Mesenteric fat pad (tissue), 1 donor: ENCODE data around the gene RASGEF1C. TPM values are rescaled to one million over a fixed set of nuclear protein-coding genes. Genes with fewer than 3 reads are reported as not detected.

Experiments
- DNase-seq: peaks from one replicate; pipeline ENCODE4 v3.0.0-alpha.2; 2020; ENCODE audit warnings: low spot score
- long read RNA-seq: library from polyadenylated mRNA; unstranded; transcript quantifications from one replicate; pipeline ENCODE4 v2.0.0, GENCODE V29; 2020
- total RNA-seq: library from RNA; stranded (reverse); fragmentation: NEBNext Ultra II Directional; extraction: Animal tissue kit (Norgen Biotek cat#: 25700); gene quantifications from one replicate; pipeline ENCODE4 v1.2.1, GENCODE V29; 2021
- donor health status: DM: yes; HTN: yes; CAD: no.

The RASGEF1C gene
- total RNA-seq, result not detected
- long read RNA-seq, result 0 reads

DNA sequence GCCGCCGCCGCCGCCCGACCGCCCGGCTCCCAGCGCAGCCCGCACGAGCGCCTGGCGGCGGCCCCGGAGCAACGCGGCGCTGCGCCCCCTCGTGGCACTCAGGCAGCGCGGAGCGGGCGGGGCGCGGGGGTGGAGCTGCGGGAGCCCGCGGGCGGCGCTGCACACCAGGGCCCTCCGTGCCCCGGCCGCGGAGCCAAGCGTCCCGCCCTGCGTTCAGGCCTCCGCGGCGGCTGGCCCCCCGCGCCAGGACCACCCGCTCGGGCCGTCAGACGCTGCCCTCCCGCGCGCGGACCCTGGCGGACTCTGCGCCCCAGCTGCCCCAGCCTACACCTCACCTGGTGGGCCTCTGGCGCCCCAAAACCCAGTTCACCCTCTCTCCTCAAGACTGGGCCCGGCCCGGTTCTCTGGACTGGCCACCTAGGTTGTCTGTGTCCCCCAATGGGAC lies at the start of gene RASGEF1C:
RASGEF1C (minus strand) TSS at position 75 of the 445 bp plus-strand sequence. CDS start 71,159 bp downstream, outside the sequence.
- DNase-seq, result no peak

DNA sequence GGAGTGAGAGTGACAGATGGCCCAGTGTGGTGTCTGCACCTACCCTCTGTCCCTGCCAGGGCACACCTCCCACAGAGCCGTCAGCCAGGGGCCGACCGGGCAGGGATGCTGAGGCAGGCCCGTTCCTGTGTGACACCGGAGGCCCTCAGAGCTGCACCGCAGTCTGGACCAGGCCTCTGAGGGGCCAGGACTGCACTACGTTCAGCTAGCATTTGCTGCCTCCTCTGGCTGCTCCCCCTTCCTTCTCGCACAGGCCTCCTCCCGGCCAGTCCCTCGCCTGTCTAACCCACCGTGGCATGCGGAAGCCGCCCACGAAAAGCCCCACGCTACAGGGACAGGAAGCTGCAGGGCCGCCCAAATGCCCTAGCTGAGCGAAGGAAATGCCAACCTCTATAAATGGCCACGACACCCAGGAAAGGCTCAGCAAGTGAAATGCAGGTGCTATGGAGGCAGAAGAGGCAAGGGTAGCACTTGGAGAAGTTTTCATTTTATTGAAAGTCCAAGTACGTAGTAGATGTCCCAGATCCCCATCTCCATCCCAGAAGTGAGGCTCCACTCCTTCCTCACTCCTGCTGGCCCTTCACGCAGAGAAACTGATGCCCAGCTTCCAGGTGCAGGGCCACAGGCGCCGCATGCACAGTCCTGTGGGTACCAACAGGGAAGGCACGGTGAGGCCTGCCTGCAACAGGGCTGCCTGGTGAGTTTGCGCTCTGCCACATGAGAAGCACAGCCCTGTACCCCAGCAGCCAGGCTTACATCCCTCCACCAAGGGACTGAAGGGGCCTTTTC lies 44.2 kb upstream of the RASGEF1C start:
- DNase-seq, result no peak

GRCh38 chr5:180251887-180252286 lies 42.9 kb upstream of the RASGEF1C start:
- DNase-seq, result no peak

DNA sequence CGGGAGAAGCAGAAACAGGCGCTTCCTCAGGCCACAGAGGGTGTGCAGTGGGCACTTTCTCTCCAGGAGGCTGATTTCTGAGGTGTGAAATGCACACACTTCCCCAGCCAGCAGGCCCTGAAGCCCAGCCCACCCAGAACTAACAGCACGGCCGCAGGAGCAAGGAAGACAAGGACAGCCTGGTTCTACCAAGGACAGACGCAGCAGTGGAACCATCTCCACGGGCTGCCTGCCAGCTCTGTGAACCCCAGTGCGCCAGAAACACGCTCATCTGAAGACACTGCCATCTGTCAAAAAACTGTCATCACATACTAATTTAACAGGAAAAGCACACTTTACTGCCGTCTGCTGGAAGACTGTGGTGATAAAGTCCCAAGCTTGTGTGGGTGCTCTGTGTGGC lies 42.1 kb upstream of the RASGEF1C start:
- DNase-seq, result no peak

DNA sequence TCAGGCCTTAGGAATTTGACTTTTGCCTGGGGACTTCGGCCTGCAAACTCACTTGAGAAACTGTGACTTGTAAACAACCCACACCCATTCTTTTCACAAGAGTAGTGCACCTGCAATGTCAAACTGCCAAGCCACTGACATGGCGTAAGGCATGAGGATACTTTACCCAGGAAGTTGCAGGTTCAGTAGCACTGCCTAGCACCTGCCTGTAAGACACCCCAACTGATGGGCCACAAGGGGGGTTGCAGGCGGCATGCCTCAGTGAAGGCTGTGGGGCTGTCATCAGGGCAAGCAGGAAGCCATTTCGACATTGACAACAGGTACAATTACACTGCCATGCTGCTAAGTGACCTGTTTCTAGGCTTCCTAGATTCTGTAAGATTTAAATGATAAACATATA lies 41.3 kb upstream of the RASGEF1C start:
- DNase-seq, result peak; percentile 39

DNA sequence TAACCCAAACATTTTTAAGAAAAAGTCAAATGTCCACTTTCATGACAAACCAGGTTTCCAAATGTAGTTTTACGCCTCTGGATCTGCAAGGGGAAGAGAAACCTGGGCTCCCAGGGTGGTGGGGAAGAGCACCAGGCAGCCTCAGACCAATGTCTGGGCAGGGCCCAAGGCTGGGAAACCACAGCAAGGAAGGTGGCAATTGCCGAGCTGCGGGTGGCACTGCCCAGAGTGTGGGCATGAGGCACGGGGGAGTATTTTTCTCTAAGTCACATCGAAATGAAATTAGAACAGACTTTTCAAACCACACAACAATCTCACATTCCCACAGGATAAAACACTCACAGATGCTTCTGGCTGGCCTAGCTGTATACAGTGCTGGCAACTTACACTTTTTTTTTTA lies 32.6 kb upstream of the RASGEF1C start:
- no peak for DNase-seq

DNA sequence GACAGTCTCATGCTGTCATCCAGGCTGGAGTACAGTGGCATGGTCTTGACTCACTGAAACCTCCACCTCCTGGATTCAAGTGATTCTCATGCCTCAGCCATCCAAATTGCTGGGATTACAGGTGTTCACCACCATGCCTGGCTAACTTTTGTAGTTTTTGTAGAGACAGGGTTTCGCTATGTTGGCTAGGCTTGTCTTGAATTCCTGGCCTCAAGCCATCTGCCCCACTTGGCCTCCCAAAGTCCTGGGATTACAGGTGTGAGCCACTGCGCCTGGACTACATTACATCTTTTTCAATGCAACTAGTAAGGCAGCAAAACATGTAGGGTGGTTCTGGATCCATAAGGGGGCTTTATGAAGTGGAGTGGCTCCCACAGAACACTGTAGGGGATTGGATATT lies 29.6 kb upstream of the RASGEF1C start:
- no peak for DNase-seq

DNA sequence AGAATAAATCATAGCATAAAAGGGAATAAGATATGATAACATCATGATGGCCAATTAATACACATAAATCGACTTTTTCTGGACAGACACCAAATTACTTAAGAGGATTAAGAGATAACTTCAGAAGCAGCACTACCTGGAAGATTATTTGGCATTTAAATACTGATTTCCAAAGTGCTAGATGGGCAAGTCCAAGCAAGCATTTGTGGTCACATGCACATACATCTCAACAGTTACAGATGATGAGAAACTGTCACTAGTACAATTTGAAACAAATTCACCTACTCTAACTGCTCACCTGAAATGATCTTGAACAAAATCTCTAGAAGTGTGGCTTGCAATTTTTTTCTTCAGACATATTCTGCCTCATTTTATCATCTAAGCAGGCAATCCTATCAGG lies 26.8 kb upstream of the RASGEF1C start:
- no peak for DNase-seq

DNA sequence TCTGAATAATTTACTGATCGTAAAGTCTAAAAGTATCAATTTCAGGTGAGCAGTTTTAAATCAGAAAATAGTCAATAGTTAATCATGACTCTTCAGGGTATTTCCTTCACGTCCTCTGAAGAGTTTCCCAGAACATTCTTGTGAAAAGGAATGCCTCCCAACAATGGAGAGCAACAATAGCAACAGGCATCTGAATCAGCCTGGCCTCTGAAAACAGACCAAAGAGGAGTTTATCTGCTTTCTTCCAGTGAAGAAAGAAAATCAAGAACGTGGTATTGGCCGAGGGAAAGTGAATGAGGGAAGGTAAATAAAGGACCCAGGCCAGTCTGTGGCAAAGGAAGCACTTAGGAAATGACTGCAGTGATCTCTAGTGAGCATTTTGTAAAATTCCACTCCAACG lies 26.1 kb upstream of the RASGEF1C start:
- DNase-seq, result no peak

DNA sequence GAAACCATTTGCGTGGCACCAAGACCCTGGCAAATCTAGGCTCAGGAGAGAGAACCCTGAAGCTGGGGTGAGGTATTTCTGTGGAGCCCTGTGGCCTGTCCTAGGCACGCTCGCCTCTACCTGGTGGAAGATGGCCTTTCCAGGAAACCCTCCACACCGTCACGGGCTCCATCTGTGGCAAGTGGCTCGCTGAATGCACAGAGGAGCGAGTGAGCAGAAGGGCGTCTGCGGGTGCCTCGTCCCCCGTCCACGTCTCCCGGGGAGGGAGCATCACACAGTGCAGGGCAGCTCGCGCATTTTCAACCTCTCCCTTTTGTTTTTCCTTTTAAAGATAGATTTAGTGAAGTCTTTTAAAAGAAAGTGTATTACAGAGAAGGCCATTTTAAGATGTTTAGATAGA lies 25.3 kb upstream of the RASGEF1C start:
- peak; percentile 60 for DNase-seq

DNA sequence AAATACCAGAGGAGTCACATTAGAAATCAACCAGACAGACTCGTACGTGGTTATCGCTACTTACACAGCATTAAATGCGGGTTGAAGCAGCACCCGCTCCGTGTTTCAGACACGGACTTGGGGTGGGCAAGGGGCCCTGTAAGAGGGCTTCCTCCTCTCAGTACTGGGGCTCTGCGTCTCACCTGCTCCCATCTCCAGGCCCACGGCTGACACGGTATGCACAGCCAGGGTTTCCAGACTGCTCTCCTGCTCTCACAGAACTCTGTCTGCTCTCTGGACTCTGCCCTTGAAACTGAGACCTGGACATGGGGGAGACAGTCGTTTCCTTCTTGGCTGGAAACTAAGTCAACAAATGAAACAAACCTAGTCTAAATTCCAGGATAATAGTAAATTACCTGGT lies 24.7 kb upstream of the RASGEF1C start:
- peak; percentile 69 for DNase-seq

- no peak for DNase-seq
These were observed 21.0 kb upstream of the RASGEF1C start for GRCh38 chr5:180230017-180230416.

- DNase-seq, result peak; percentile 43
These were observed 13.0 kb upstream of the RASGEF1C start for GRCh38 chr5:180222056-180222455.

DNA sequence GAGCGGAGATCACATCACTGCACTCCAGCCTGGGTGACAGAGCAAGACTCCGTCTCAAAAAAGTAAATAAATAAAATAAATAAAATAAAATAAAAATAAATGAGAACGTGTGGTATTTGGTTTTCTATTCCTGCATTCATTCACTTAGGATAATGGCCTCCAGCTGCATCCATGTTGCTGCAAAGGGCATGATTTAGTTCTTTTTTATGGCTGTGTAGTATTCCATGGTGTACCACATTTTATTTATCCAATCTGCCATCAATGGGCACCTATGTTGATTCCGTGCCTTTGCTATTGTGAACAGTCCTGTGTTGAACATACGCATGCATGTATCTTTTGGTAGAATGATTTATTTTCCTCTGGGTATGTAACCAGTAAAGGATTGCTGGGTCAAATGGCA lies 8.8 kb upstream of the RASGEF1C start:
- no peak for DNase-seq

- DNase-seq, result no peak
These were observed 7.7 kb upstream of the RASGEF1C start for GRCh38 chr5:180216646-180217171.

DNA sequence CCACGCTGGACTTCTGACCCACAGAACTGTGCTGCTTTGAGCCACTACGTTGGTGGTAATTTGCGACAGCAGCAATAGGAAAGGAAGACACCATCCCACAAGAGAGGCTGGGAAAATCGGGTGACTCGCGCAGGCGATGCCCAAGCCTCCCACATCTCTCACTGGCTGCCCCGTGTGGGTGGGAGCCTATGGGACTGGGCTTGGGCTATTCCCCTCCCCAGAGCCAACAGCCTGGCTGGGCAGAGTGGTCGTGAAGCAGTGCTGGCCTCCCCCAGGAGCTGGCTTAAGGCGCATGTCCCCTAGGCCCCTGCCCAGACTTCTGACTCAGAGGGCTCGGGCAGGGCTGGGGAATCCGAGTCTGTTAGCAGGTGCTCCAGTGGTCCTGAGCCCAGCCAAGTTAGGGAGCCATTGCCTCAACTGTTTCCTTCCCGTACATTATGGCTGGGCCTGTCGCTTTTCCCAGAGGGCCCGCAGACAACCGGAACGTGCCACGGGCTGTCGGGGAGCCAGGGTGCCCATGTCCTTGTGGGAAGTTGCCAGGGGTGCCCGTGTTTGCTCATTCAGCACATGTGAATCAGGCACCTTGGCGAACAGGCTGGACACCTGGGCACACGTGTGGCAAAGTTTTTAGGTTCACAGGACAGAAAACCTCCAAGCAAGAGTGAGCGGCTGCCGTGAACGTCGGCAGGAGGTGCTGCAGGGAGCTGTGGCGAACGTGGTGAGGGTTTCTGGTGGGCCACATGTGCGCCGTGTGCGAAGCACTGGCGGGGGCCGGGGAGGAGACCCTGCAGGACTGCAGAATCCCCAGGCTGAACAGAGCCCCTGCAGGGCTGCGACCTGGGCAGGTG lies 7.0 kb upstream of the RASGEF1C start:
- no peak for DNase-seq

GRCh38 chr5:180214870-180215770 lies 6.1 kb upstream of the RASGEF1C start:
- DNase-seq, result no peak

DNA sequence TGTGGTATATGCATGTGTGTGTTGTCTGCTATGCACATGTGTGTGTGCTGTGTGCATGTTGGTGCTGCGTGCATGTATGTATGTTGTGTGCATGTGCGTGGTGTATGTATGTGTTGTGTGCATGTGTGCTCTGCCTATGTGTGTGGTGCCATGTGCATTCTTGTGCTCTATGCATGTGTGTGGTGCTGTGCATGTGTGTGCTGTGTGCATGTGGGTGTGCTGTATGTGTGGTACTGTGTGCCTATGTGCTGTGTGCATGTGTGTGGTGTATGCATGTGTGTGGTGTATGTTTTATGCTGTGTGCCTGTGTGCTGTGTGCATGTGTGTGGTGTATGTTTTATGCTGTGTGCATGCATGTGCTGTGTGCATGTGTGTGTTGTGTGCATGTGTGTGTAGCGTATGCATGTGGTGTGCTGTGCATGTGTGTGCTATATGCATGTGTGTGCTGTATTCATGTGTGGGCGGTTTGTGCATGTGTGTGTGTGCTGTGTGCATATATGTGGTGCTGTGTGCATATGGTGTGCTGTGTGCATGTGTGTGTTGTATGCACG lies 4.7 kb upstream of the RASGEF1C start:
- DNase-seq, result no peak

DNA sequence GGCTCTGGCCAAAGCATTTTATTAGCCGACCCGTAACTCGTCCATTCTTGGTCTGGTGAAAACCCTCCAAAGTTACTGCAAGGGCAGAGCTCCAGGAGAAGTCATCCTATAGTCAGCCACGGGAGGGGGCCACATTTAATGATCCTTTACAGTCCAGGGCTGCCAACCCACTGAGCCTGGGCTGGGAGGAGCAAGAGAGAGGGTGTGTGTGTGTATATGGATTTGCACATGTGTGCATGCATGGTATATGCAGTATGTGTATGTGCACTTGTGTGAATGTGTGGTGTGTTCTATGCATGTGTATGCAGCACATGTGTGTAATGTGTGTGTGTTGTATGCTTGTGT lies 4.2 kb upstream of the RASGEF1C start:
- no peak for DNase-seq

- DNase-seq, result no peak
These were observed 3.6 kb upstream of the RASGEF1C start for GRCh38 chr5:180212363-180213255.
